Mucosa of rectum (tissue), 2 donors: ENCODE measurements around the gene TRIM8.

Experiments
- H3K27ac ChIP-seq, 2 donors: one replicate each; pipeline ENCODE4 v1.7.0; 2013; ENCODE audit warnings: inconsistent platforms in 2 of 2, low read depth in 2 of 2, low read length in 2 of 2
- H3K27me3 ChIP-seq, 2 donors: one replicate each; pipeline ENCODE4 v1.7.0; 2013; ENCODE audit warnings: low read length in 2 of 2; ENCODE audit not compliant: control insufficient read depth in 2 of 2, insufficient read depth in 2 of 2
- H3K36me3 ChIP-seq, 2 donors: one replicate each; pipeline ENCODE4 v1.7.0; 2013; ENCODE audit warnings: low read length in 2 of 2; ENCODE audit not compliant: control insufficient read depth in 2 of 2, insufficient read depth in 2 of 2
- H3K4me1 ChIP-seq, 2 donors: one replicate each; pipeline ENCODE4 v1.7.0; 2013; ENCODE audit warnings: low read length in 2 of 2, mild to moderate bottlenecking in 1 of 2; ENCODE audit not compliant: control insufficient read depth in 2 of 2, insufficient read depth in 2 of 2
- H3K4me3 ChIP-seq, 2 donors: one replicate each; pipeline ENCODE4 v1.7.0; 2013; ENCODE audit warnings: low read length in 2 of 2
- H3K9ac ChIP-seq, 2 donors: one replicate each; pipeline ENCODE4 v1.7.0; 2013; ENCODE audit warnings: low read length in 2 of 2, low read depth in 1 of 2, mild to moderate bottlenecking in 1 of 2
- H3K9me3 ChIP-seq, 2 donors: one replicate each; pipeline ENCODE4 v1.7.0; 2013; ENCODE audit warnings: low read length in 2 of 2; ENCODE audit not compliant: control insufficient read depth in 2 of 2
- donor health status: healthy.
- donor health status: Normal muscosa, but diverticular disease.

TRIM8 gene

DNA sequence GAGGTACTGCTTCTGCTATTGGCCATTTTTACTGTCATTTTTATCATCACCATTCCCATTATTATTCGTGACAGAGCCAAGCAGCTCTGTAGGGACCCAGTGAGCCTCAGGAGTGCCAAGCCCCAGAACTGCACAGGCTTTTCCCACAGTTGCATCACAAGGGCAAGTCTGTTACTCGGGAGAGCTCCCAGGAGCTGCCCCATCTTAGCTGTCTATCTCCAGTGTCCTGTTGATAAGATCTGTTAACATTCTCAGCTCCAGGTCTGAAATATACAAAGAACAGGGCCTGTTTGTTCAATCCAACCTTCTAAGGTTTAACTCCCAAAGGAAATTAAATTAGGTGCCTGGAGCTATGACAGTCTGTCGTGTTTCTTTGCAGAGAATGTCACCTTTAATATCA lies 20.2 kb upstream of the TRIM8 start:
- Histone ChIP-seq H3K36me3 (peaks cover 0 to 3% of the 10 kb centered on the region in 2 donors), H3K4me1 (peaks cover 27 to 30% of the 10 kb centered on the region in 2 donors), H3K27me3 (no peaks in the 10 kb centered on the region), H3K27ac (no peak overlapping the region), H3K4me3 (no peak overlapping the region), H3K9me3 (no peaks in the 10 kb centered on the region), H3K9ac (no peak overlapping the region)

GRCh38 chr10:102624751-102625645 lies 19.3 kb upstream of the TRIM8 start:
- peaks cover 21 to 24% of the 10 kb centered on the region in 2 donors for H3K4me1 ChIP-seq
- no peaks in the 10 kb centered on the region for H3K27me3 ChIP-seq
- peak overlapping the region in 1 of 2 donors; percentile 38 for H3K27ac ChIP-seq
- no peak overlapping the region for H3K4me3 ChIP-seq
- no peak overlapping the region for H3K9ac ChIP-seq
- H3K36me3 ChIP-seq, result peaks cover 0 to 3% of the 10 kb centered on the region in 2 donors
- no peaks in the 10 kb centered on the region for H3K9me3 ChIP-seq

DNA sequence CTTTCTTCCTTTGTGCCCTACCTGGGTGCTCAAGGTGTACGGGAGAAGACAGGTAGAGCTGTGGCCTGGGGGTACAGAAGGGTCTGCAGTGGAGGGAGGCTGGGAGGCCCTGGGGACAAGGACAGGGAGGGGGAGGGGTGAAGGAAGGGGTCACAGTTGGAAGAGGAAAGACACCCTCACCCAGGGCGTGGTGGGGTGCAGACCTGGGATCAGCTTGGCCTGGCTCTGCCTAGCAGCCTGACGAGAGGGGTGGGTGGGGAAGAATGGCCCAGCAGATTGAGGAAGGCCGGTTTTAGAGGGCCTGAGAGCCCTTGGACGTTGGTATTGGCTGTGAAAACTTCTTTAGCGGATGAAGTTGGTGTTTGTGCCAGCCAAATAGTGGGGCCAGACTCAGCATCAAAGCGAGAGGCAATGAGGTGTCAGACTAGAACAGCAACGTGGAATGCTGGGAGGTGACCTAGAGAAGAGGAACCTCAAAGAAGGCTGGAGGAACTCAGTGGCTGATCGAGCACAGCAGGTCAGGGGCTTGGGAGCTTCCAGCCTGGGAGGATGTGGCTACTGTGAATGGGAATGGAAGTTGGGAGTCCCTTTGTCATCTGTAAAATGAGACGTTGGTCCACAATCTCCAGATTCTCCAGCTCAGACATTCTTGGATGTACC lies 18.1 kb upstream of the TRIM8 start:
- no peak overlapping the region for H3K9ac ChIP-seq
- H3K36me3 ChIP-seq, result peaks cover 0 to 7% of the 10 kb centered on the region in 2 donors
- no peaks in the 10 kb centered on the region for H3K9me3 ChIP-seq
- H3K4me1 ChIP-seq, result peaks cover 11 to 15% of the 10 kb centered on the region in 2 donors
- H3K27ac ChIP-seq, result peak overlapping the region in 1 of 2 donors; percentile 83
- H3K27me3 ChIP-seq, result no peaks in the 10 kb centered on the region
- no peak overlapping the region for H3K4me3 ChIP-seq

DNA sequence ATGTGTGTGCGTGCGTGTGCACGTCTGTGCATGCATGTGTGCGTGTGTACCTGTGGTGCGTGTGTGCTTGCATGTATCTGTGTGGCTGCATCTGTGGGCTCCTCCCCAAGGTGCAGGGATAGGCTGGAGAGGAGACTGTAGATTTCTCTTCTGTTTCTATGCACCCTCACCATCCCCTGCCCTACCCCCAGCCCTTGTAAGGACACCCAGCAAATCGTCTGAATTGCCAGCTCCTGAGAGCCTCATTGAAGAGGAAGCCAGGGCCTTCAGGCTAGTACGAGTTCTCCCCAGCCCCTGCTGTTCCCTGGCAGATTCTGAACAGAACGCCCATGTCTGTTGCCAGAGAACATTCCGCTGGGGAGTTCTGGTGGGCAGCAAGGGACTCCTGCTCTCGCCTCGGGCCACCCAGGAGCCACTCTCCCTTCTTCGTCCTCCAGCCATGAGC lies 17.0 kb upstream of the TRIM8 start:
- Histone ChIP-seq H3K27ac (peak overlapping the region; percentile 72 to 83), H3K36me3 (peaks cover 0 to 10% of the 10 kb centered on the region in 2 donors), H3K27me3 (no peaks in the 10 kb centered on the region), H3K9ac (no peak overlapping the region), H3K4me3 (no peak overlapping the region), H3K4me1 (peaks cover 11 to 13% of the 10 kb centered on the region in 2 donors), H3K9me3 (no peaks in the 10 kb centered on the region)

- H3K27ac ChIP-seq, result peak overlapping the region; percentile 72 to 83
- H3K9ac ChIP-seq, result peak overlapping the region in 1 of 2 donors; percentile 32
- H3K4me1 ChIP-seq, result peaks cover 13 to 17% of the 10 kb centered on the region in 2 donors
- H3K27me3 ChIP-seq, result no peaks in the 10 kb centered on the region
- peaks cover 0 to 10% of the 10 kb centered on the region in 2 donors for H3K36me3 ChIP-seq
- no peaks in the 10 kb centered on the region for H3K9me3 ChIP-seq
- H3K4me3 ChIP-seq, result no peak overlapping the region
These were observed 16.5 kb upstream of the TRIM8 start for GRCh38 chr10:102627736-102628293.

GRCh38 chr10:102628451-102628911 lies 15.8 kb upstream of the TRIM8 start:
- Histone ChIP-seq H3K27ac (peak overlapping the region; percentile 72 to 83), H3K9me3 (no peaks in the 10 kb centered on the region), H3K36me3 (peaks cover 0 to 10% of the 10 kb centered on the region in 2 donors), H3K27me3 (no peaks in the 10 kb centered on the region), H3K9ac (no peak overlapping the region), H3K4me3 (no peak overlapping the region), H3K4me1 (peaks cover 14 to 22% of the 10 kb centered on the region in 2 donors)

- Histone ChIP-seq H3K27me3 (no peaks in the 10 kb centered on the region), H3K36me3 (peaks cover 0 to 10% of the 10 kb centered on the region in 2 donors), H3K4me1 (peaks cover 14 to 26% of the 10 kb centered on the region in 2 donors), H3K9me3 (no peaks in the 10 kb centered on the region), H3K9ac (no peak overlapping the region), H3K27ac (peak overlapping the region in 1 of 2 donors; percentile 83), H3K4me3 (no peak overlapping the region)
These were observed 14.3 kb upstream of the TRIM8 start for GRCh38 chr10:102629661-102630614.

DNA sequence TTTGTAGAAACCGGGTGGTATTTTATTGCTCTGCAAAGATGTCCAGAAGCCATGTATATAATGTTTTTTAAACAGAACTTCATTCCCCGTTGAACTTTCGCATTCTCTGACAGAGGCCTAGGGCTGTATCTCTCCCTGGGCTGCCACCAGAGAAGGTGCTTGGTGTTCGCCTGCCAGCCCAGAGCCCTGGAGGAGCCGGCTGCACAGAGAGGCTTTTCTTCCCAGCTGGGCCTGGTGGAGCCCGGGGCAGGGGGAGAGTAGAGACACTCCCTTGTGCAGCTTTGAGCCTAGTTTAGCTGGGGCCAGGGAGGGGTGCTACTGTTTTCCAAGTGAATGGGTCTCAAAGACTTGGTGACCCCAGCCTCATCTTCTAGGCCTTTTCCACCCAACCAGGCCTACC lies 13.6 kb upstream of the TRIM8 start:
- Histone ChIP-seq H3K36me3 (peaks cover 0 to 10% of the 10 kb centered on the region in 2 donors), H3K4me1 (peaks cover 14 to 26% of the 10 kb centered on the region in 2 donors), H3K4me3 (no peak overlapping the region), H3K9ac (no peak overlapping the region), H3K9me3 (no peaks in the 10 kb centered on the region), H3K27me3 (no peaks in the 10 kb centered on the region), H3K27ac (no peak overlapping the region)
